Skeletal muscle cell (primary cell): Measurements from ENCODE around the gene TFF1.

Source experiments
- DNase-seq: peaks from one replicate; pipeline ENCODE4 v3.0.0-alpha.2; 2010; ENCODE audit warnings: low read depth
- H3K4me3 ChIP-seq: 2 replicates; pipeline ENCODE4 v1.5.1; 2011; ENCODE audit warnings: low read depth, mild to moderate bottlenecking, control low read depth, low read length, moderate library complexity

Gene TFF1

DNA sequence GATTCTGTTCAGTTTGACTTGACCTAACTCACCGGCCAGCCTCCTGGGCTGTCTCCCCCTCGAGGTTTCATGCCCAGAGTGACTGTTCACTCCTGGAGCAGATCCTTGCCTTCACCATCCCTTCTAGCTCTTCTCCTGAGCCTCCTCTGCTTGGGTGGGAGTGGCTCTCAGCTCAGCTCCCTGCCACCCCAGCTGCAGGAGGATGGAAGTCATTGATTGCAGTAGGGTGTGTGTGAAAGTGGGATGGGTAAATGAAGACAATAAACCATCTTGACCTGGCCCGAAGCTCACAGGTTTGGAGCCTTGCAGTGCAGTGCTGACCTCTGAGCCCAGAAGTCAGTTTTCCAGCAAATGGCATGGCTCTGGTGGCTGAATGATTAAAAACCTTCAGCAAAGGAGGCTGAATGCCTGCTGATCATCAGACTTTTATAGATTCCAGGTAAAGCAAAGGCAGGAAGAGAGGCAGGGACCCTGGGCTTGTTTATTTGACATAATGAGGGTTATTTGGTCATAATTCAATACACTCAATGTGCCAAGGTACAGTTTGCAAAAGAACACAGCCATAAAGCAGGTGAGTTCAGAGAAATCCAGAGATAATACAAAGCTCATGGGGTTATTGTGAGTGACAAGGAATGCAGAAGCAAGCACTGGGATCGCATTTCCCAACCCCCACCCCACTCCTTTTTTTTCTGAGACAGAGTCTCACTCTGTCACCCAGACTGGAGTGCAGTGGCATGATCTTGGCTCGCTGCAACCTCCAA, 33.6 kb downstream of the TFF1 start:
- DNase-seq = no peak
- H3K4me3 ChIP-seq = no peak overlapping the region

DNA sequence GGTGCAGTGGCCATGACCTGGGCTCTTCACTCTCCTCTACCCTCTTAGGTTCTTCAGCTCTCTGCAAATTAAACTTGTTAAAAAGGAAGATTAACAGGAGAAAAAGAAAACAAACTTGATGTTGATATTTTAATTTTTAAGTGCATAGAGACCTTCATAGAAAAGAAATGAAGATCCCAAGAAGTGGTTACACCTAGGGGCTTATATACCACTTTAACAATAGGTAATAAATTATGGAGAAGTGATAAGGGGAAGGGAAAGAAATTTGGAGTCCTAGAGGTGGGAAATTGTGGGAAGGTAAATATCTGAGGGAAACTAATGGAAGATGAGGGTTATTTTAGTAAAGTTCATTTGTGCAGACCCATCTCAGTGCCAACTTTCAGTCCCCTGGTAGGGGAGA, 34.7 kb downstream of the TFF1 start:
- H3K4me3 ChIP-seq = no peak overlapping the region
- no peak for DNase-seq

DNA sequence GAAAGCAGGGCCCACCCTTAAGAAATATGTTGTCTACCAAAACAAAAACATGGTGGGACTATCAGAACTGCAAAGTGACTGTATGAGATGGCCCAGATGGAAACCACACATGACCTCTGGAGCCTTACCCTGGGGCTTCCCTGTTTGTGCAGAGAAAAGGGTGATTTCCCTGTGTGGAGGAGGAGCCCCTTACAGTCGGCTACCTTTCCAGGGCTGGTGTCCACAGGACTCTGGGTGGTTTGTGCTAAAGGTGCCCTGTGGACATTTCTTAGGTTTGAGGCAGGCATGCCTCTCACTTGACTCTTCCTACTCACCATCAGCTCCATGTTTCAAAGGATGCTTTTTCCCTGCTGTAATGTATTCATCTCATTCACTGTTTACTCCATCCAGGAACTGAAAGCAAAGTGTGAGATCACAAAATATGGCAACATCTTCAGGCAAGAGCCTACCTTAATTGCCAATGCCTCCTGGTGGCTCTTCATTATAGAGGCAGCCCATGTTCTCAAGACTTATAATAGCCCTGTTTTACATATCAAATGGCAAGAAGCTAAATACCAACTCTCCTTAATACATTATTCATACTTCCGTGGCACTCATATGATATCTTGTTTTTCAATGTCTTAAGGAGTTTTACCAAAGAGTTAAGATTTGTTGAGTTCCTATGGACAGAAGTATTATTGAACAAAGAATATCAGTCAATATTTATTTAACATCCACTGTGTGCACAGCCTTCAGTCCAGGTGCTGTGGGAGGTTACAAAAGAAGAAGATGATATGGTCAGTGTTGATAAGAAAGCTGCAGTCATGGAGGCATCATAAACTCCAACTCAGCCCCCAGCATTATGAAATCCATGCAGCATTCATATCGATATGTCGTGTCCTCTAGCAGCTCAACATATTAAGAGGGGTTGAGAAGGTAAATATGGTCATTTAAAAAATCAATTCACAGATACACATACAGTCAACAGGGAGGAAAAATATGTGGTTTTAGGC, 35.7 kb downstream of the TFF1 start:
- H3K4me3 ChIP-seq = no peak overlapping the region
- no peak for DNase-seq

DNA sequence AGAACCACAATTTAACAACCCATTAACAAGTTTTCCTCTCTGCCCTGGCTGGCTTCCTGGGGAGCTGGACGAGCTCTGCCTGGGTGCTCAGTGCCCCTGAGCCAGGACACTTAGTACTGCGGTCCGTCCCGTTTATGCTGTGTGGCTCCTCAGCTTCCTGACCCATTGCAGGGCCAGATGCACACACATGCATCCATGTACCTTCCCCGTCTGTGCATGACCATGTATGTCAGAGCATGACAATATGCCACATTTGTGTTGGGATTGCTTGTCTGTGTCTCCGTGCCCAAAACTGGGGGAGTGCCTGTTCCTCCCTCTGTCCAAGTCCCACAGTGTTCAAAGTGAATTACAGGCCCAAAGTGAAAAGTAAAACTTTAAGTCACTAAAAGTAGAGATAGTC, 41.4 kb downstream of the TFF1 start:
- DNase-seq = no peak
- no peak overlapping the region for H3K4me3 ChIP-seq

DNA sequence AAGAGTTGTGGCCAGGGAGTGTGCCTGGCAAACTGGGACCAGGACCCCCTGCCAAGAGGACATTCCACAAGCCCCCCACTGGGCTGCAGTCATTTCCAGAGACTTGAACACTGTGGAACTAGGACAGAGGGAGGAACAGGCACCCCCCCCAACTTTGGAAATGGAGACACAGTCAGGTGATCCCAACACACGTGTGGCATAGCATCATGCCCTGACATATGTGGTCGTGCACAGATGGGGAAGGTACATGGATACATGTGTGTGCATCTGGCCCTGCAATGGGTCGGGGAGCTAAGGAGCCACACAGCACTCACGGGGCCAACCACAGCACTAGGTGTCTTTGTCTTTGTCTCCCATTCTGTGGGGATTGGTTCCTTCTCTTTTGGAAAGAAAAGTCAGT, 44.5 kb downstream of the TFF1 start:
- DNase-seq = no peak
- no peak overlapping the region for H3K4me3 ChIP-seq

DNA sequence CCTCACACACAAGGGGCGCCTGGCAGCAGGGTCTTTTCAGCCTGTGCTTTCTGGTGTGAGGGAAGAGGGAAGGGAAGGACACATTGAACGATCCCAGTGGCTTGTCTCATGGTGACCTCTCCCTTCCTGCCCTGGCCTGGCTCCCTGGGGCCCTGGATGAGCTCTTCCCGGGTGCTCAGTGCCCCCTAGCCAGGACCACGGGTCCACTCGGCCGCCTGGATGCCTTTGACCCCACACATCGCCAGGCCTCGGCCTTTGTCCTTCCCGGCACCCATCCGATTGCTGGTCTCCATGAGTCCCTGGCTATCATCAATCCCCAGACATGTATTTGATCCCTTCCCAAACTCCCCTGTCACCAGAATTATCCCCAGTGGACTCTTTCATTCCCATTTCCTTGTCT, 45.1 kb downstream of the TFF1 start:
- H3K4me3 ChIP-seq = no peak overlapping the region
- no peak for DNase-seq

DNA sequence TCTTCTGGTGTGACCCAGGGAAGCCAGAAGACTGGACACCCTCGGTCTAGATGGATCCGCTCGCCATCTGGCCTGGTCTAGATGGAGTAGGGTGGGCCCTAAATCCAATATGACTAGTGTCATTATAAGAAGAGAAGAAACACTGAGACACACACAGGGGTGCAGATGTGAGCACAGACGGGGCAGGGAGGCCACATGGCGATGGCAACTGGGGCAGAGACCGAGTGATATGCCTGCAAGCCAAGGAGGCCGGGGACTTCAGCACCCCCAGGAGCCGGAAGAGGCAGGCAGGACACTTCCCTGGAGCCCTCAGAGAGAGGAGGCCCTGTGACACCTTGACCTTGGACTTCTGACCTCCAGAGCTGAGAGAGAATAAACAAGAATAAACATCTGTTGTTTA, 45.5 kb downstream of the TFF1 start:
- DNase-seq = no peak
- no peak overlapping the region for H3K4me3 ChIP-seq

DNA sequence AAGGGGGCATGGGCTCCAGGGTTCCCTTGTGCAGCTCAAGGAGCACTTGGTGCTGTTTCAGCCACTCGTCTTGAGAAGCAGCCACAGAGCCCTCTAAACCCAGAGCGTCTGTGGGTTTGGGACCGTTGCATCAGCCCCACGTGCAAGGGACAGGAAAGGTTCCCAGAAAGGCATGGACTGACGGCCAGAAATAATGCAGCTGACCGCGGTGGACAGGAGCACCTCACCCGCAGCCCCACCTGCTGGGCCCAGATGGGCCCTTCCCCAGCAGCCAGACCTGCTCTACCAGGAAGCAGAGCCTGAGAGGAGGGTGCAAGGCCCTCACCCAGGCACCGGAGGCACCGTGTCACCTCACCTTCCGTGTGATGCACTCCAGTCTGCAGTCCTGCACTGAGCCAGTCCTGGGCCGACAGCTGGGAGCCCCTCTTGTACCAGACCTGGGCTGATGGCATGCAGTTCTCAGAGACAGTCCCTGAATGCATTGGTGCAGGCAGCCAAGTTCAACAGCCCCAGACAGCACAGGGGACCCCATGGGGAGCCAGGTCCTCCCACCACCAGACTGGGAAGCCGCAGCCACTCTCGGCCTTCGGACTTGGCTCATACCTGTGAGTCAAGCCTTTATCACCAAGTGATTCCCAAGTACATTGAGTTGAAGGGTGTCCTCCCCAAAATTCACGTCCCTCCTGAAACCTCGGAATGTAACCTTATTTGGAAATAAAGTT, 46.3 kb downstream of the TFF1 start:
- DNase-seq = no peak
- H3K4me3 ChIP-seq = no peak overlapping the region

DNA sequence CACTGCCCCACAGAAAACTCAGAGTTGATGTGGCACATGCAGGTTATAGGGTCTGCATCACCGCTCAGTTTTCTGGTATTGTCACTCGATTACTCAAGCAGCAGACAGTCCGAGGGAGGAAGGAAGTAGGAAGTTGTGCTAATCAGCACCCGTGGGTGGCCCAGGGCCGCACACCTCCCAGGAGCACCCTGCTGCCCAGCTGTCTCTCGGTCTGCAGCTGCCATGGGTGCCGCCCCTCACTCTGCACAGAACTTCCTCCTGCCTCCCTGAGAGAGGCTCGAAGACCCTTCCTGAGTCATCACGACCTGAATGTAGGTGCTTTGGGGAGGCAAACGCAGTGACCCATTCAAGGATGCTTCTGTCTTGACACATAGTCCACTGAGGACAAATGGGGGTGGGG, 47.0 kb downstream of the TFF1 start:
- no peak for DNase-seq
- H3K4me3 ChIP-seq = no peak overlapping the region

DNA sequence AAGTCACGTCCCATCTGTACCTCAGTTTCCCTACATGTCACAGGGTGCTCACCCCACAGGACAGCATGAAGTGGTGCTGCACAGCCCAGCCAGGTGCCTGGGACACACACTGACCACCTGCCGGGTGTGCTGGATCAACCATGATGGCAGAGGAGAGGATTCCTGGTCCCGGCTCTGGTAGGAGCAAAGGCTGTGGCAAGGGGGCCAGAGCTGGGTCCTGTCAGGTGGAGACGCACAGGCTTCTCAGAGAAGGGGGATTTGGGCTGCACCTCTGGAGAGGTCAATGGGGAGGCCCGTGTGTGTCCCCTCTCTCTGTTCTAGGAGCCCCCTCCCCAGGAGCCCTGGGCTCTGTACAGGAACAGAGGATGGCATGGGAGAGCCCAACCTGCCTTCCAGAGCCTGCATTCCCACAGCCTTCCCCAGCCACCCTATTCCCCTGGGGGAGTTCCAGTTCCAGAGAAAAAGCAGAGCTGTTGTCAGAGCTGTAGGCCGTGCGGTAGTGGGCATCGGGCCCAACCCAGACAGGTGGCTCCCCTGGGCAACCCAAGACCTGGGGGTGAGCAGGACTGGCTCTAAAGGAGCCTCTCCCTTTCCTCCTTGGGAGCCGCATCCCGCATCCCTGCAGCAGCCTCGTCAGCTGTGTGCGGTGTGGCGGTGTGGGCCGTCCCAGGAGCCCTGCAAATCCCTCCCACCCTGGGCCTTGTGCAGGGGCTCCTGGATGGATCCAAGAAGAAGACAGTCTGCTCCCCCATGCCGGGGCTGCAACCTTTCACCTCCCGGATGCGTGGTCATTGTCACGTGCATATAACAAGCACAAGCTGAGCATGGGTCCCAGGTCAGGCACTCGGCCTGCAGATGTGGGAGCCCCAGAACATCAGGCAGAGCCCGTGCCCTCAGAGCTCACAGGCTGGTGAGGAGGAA, 48.2 kb downstream of the TFF1 start:
- H3K4me3 ChIP-seq = no peak overlapping the region
- DNase-seq = no peak

DNA sequence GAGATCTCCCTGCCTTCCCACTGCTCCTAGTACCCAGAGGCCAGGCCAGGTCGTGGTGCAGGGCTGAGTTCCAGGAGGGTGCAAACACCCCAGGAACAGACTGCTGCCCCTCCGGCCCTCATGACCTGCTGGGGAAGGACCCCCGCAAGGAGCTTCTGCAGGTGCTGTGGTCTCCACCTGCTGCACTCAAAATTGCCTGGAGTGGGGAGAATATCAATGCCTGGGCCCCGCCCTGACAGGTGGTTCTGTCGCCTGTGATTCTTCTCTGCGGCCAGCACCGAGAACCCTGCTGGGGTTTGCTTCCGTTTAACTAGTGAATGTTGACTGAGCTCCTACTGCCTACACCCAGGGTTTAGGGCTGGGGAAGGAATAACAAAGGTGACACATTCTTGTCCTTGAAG, 49.0 kb downstream of the TFF1 start:
- DNase-seq = no peak

DNA sequence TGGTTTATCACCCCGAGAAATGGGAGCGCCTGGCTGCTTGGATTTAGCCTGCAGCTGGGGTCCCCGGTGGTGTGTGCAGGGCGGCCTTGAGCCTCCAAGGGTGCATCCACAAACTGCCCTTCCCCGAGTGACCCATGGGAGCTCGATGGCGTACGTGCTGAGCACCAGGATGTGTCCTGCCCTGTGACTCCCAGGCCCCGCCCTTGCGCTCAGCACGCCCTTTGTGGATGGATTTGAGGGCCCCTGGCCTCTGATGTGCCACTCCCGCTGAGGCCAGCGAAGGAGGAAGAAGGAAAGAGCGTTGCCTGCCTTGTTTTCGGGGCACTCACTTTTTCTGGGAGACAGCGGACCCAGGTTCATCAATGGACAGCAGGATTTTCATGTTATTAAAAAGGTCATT, 49.4 kb downstream of the TFF1 start:
- no peak overlapping the region for H3K4me3 ChIP-seq
- no peak for DNase-seq

More for the DNA sequence above, 49.0 kb downstream of the TFF1 start:
- no peak overlapping the region for H3K4me3 ChIP-seq

DNA sequence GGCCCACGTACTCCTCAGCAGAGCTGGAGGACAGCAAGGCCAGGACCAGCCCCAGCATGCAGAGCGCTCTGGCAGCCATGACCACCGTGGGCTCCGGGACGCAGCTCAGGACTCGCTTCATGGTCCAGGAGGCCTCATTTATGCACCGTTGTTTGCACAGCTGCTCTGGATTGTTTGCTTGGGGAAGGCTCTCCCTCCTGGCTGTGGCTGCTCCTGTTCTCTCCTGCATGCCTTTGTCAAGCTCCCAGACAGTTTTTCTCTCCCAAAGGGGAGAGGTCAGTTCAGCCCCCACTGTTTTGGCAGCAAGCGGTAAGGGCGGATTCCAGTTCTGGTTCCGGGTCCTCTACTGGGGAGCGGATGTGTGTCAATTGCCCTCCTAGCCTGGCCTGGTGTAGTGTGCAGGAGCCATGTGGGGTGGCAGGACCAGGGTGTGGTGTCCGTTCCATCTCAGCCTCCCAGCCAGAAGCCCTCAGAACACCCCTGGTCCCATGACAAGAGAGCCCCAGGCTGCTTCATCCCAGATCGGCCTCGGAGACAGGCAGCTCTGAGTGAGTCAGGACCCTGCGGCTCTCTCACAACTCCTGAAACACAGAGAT, 50.9 kb downstream of the TFF1 start, which contains the start of gene TFF3:
Gene TFF3 (minus strand): TSS at position 114 of the 596 bp plus-strand sequence. CDS start 35 bp downstream, at position 79.
- no peak within 1 kb of the TSS for H3K4me3 ChIP-seq
- no peak for DNase-seq

DNA sequence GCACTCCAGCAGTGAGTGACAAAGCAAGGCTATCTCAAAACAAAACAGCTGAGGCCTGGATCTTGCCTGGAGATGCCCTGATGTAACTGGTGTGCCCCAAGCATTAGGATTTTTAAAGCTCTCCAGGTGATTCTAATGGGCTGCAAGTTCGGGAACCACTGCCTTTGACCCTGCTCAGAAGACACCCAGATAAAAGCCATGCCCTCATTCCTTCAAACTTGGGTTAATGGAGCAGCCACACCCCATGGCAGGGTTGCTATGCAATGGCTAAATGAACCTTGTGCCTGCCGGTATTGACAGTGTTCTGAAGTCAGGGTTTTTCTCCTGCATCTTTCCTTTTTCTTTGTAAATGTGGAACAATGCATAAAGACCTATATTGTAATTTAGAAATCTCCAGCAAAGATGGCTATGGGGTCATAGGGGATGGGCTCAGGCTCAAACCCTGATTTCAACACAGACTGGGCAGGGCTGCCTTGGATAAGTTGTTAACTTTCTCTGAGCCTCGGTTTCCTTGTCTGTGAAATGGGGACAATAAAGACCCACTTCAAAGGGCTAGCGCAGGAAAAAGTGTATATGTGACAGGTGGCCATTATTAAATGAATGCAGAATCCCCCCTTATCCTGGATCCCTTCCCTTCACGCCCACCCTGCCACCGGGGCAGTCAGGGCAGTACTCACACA, 51.6 kb downstream of the TFF1 start:
- no peak overlapping the region for H3K4me3 ChIP-seq
- DNase-seq = no peak

DNA sequence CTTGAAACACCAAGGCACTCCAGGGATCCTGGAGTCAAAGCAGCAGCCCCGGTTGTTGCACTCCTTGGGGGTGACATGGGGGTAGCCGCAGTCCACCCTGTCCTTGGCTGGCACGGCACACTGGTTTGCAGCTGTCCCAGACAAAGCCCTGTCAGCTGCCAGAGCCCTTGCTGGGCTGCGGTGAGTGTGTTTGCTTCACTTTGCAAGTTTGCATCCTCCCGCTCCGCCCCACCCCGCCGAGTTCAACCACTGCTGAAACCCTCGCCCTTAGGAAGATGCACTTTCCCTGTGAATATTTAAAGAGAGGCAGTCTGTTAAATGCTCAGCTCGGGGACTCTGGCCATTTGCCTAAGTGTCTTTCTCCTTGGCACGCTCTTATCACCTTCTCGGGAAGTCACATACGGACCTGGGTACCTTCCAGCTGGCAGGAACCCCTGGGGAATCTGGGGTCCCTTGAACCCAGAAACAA, 52.8 kb downstream of the TFF1 start:
- no peak overlapping the region for H3K4me3 ChIP-seq
- DNase-seq = no peak

DNA sequence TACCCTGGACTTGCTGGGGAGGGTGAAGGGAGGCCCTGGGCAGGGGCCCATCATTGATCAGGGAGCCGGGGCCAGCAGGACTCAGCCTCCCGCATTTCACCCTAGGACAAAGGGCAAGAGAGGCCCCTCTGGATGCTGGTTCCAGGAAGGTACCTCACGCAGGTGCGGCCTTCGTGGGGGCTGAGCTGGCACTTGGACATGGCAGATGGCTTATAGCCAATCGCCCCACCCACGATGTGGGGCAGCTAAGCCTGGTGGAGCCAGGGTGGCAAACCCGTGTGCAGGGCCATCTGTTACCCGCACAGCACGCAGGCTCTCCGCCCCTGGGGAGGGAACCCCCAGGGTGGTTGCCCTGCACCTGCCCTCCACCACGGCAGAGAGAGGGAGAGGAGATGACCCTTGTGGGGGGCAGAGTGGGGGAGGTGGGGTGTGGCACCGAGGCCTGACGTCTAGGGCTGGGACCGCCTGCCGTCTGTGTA, 53.7 kb downstream of the TFF1 start:
- no peak overlapping the region for H3K4me3 ChIP-seq

More for the DNA sequence above, 53.7 kb downstream of the TFF1 start:
- no peak for DNase-seq
